Measurements from ENCODE around the gene SLC10A7. TPM values are rescaled to one million over a fixed set of nuclear protein-coding genes. Genes with fewer than 3 reads are reported as not detected.

The SLC10A7 gene
- total RNA-seq, 2 donors from 2014 or later = 10.3 to 14.4 TPM

GRCh38 chr4:146381263-146381872 is 140.4 kb downstream of the SLC10A7 start:
- TF ChIP-seq CTCF (IDR thresholded peaks at IDR 0.05) = no peak
- H3K36me3 ChIP-seq = no peaks in the 10 kb centered on the region
- H3K27ac ChIP-seq = no peak overlapping the region
- no peak overlapping the region for H3K4me3 ChIP-seq
- no peaks in the 10 kb centered on the region for H3K9me3 ChIP-seq
- no peaks in the 10 kb centered on the region for H3K27me3 ChIP-seq (replicated peaks; ENCODE audit: insufficient read depth)
- H3K4me1 ChIP-seq (ENCODE audit: control insufficient read depth in 1 of 2, low read depth in 2 of 2) = no peaks in the 10 kb centered on the region
- DNase-seq (ENCODE audit: low spot score) = no peak
- no peak for ATAC-seq (ENCODE audit: insufficient number of reproducible peaks, low FRiP score, low read depth)

GRCh38 chr4:146379744-146380143 is 142.0 kb downstream of the SLC10A7 start:
- no peak overlapping the region for H3K27ac ChIP-seq
- TF ChIP-seq CTCF (IDR thresholded peaks at IDR 0.05) = no peak
- H3K9me3 ChIP-seq = no peaks in the 10 kb centered on the region
- H3K4me1 ChIP-seq (ENCODE audit: control insufficient read depth in 1 of 2, low read depth in 2 of 2) = no peaks in the 10 kb centered on the region
- no peaks in the 10 kb centered on the region for H3K36me3 ChIP-seq
- DNase-seq (ENCODE audit: low spot score) = no peak
- no peaks in the 10 kb centered on the region for H3K27me3 ChIP-seq (replicated peaks; ENCODE audit: insufficient read depth)
- ATAC-seq (ENCODE audit: insufficient number of reproducible peaks, low FRiP score, low read depth) = no peak
- no peak overlapping the region for H3K4me3 ChIP-seq

DNA sequence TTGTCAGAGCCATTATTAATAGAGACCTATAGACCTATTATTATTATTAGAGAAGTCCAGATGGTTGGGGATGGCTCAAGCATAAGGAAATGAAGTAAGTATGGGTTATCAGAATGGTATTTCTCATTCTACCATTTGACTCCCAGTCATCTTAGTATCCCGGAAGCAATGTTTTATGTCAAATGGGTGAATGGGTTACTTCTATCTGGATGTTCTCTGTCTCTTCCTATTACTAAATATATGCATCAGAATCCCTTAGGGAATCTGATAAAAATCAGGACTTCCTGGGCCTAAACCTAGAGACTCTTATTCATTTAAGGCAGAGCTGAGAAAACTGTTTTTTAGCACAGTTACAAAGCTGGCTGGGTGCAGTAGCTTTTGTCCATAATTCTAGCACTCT is 149.9 kb downstream of the SLC10A7 start:
- Histone ChIP-seq H3K4me1 (ENCODE audit: control insufficient read depth in 1 of 2, low read depth in 2 of 2) (peaks cover 3 to 13% of the 10 kb centered on the region in 2 donors), H3K27me3 (replicated peaks; ENCODE audit: insufficient read depth) (no peaks in the 10 kb centered on the region), H3K9me3 (no peaks in the 10 kb centered on the region), H3K4me3 (no peak overlapping the region), H3K36me3 (no peaks in the 10 kb centered on the region), H3K27ac (no peak overlapping the region)
- TF ChIP-seq CTCF (IDR thresholded peaks at IDR 0.05) = no peak
- DNase-seq (ENCODE audit: low spot score) (no peak), ATAC-seq (ENCODE audit: insufficient number of reproducible peaks, low FRiP score, low read depth) (no peak)

DNA sequence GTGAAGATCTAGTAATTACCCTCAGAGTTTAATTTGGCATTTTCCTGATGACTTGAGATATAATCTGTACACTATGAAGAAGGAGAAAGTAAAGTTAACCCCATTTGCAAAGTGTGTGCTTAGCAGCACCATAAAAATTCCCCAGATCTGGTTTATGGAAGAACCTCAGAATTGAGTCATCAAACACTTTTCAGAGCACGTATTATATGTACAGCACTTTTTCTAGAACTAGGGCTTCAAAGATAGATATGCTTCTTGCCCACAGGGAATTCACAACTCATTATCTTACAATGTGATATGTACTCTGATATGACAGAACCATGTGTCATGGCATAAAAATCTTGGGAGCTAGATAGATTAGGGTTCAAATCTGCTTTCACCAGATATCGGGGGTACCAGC is 150.9 kb downstream of the SLC10A7 start:
- H3K36me3 ChIP-seq = no peaks in the 10 kb centered on the region
- DNase-seq (ENCODE audit: low spot score) (no peak), ATAC-seq (ENCODE audit: insufficient number of reproducible peaks, low FRiP score, low read depth) (no peak)
- peaks cover 3 to 13% of the 10 kb centered on the region in 2 donors for H3K4me1 ChIP-seq (ENCODE audit: control insufficient read depth in 1 of 2, low read depth in 2 of 2)
- H3K4me3 ChIP-seq = no peak overlapping the region
- no peaks in the 10 kb centered on the region for H3K27me3 ChIP-seq (replicated peaks; ENCODE audit: insufficient read depth)
- H3K9me3 ChIP-seq = no peaks in the 10 kb centered on the region
- no peak for TF ChIP-seq CTCF (IDR thresholded peaks at IDR 0.05)
- no peak overlapping the region for H3K27ac ChIP-seq

GRCh38 chr4:146369446-146369845 is 152.3 kb downstream of the SLC10A7 start:
- no peaks in the 10 kb centered on the region for H3K9me3 ChIP-seq
- no peak for ATAC-seq (ENCODE audit: insufficient number of reproducible peaks, low FRiP score, low read depth)
- no peak overlapping the region for H3K27ac ChIP-seq
- H3K36me3 ChIP-seq = no peaks in the 10 kb centered on the region
- no peak overlapping the region for H3K4me3 ChIP-seq
- H3K4me1 ChIP-seq (ENCODE audit: control insufficient read depth in 1 of 2, low read depth in 2 of 2) = peaks cover 3 to 13% of the 10 kb centered on the region in 2 donors
- TF ChIP-seq CTCF (IDR thresholded peaks at IDR 0.05) = no peak
- no peak for DNase-seq (ENCODE audit: low spot score)
- H3K27me3 ChIP-seq (replicated peaks; ENCODE audit: insufficient read depth) = no peaks in the 10 kb centered on the region
